Stimulated activated CD4-positive, alpha-beta T cell treated with anti-CD3 and anti-CD28 coated beads, Interleukin-15, amount 100 ng/mL, for 48 hours (primary cell): Measurements from ENCODE around the gene HDAC4.

Experiments
- DNase-seq, 2 donors: peaks; one replicate each; pipeline ENCODE4 v3.0.0-alpha.2; 2020; ENCODE audit warnings: low read depth in 2 of 2

HDAC4 gene

GRCh38 chr2:239169311-239170048 is 231.3 kb downstream of the HDAC4 start:
- no peak for DNase-seq

GRCh38 chr2:239168575-239168974 is 232.2 kb downstream of the HDAC4 start:
- no peak for DNase-seq

GRCh38 chr2:239167766-239168444 is 232.9 kb downstream of the HDAC4 start:
- no peak for DNase-seq

GRCh38 chr2:239167011-239167673 is 233.7 kb downstream of the HDAC4 start:
- no peak for DNase-seq

GRCh38 chr2:239166201-239166834 is 234.5 kb downstream of the HDAC4 start:
- no peak for DNase-seq

- DNase-seq = no peak
These were observed 235.5 kb downstream of the HDAC4 start for GRCh38 chr2:239165206-239165831.

- no peak for DNase-seq
These were observed 236.4 kb downstream of the HDAC4 start for GRCh38 chr2:239164335-239164871.

GRCh38 chr2:239163688-239164334 is 237.0 kb downstream of the HDAC4 start:
- DNase-seq = no peak

GRCh38 chr2:239162976-239163687 is 237.7 kb downstream of the HDAC4 start:
- no peak for DNase-seq

GRCh38 chr2:239162141-239162821 is 238.5 kb downstream of the HDAC4 start:
- DNase-seq = no peak

GRCh38 chr2:239161711-239162140 is 239.1 kb downstream of the HDAC4 start:
- DNase-seq = no peak

GRCh38 chr2:239160226-239161143 is 240.3 kb downstream of the HDAC4 start:
- DNase-seq = no peak

GRCh38 chr2:239159476-239159911 is 241.3 kb downstream of the HDAC4 start:
- no peak for DNase-seq

GRCh38 chr2:239158641-239159475 is 242.0 kb downstream of the HDAC4 start:
- DNase-seq = no peak

GRCh38 chr2:239157771-239158170 is 243.0 kb downstream of the HDAC4 start:
- no peak for DNase-seq

- DNase-seq = no peak
These were observed 243.6 kb downstream of the HDAC4 start for GRCh38 chr2:239157269-239157668.

- DNase-seq = no peak
These were observed 244.1 kb downstream of the HDAC4 start for GRCh38 chr2:239156516-239157265.
